GM12892 (cell line): ENCODE data around the gene TRAF7.

Experiments
- DNase-seq: peaks from one replicate; pipeline ENCODE4 v3.0.0; 2011; ENCODE audit not compliant: insufficient read length
- FAIRE-seq: peaks from 2 replicates; lab custom pipeline; 2011; peaks lifted over from hg19 to GRCh38; lab: Jason Lieb, UNC
- POLR2A ChIP-seq: IDR thresholded peaks from 2 replicates; pipeline ENCODE4 v1.6.1; 2011; ENCODE audit warnings: low read depth, low read length, control low read depth
- POLR2AphosphoS5 ChIP-seq: IDR thresholded peaks from 2 replicates; pipeline ENCODE4 v1.6.1; 2011; ENCODE audit warnings: low read depth, low read length, control low read depth
- TAF1 ChIP-seq: IDR thresholded peaks from 2 replicates; pipeline ENCODE4 v1.6.1; 2011; ENCODE audit warnings: low read depth, mild to moderate bottlenecking, control low read depth, low read length, borderline replicate concordance

Gene TRAF7

GRCh38 chr16:2180461-2180860 is 24.9 kb downstream of the TRAF7 start:
- no peak for TF ChIP-seq POLR2A
- no peak for TF ChIP-seq TAF1
- TF ChIP-seq POLR2AphosphoS5: no peak
- FAIRE-seq (no peak), DNase-seq (no peak)

DNA sequence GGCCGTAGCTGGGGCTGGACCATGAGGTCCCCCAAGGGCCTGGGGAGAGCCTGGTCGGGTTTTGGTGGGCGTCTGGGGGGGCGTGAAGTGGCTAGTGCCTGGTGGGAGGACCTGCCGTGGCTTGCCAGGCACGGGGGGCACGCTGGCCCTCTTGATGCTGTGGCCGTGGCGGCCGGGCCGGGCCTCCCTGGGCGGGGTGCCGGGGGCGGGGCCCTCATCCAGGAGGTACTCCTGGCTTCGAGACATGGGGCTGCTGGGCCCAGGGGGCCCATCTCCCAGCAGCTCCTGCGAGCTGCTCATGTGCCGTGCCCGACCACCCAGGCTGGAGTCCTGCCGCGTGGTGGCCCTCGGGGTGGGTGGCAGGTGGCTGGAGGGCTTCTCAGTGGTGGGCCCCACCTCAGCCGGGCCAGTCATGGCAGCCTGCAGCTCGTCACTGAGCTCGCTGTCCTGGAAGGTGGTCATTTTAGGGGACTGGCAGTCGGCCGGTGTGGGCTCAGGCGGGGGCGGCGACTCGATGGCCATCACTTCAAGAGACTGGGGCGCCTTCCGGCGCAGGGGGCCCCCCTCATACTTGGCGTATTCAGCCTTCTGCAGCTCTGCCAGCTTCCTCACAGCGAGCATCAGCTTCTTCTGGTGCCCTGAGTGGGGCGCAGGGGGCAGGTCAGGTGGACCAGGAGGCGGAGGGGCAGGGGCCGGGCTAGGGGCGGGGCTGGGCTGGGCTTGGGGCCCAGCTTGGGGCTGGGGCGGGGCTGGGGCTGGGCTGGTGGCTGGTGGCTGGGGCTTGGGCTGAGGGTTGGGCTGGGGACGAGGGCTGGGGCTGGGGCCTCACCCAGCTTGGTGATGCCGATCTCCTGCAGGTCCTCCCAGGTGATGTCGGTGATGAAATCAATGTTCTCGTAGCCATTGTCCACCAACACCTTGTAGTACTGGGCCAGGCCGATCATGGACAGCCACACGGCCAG is 25.7 kb downstream of the TRAF7 start:
- no peak for DNase-seq
- TF ChIP-seq POLR2AphosphoS5 (no peak), POLR2A (no peak), TAF1 (no peak)
- FAIRE-seq: no peak

- no peak for FAIRE-seq
- DNase-seq: no peak
- TF ChIP-seq POLR2A: no peak
Measured at GRCh38 chr16:2181952-2182351, 26.4 kb downstream of the TRAF7 start.

GRCh38 chr16:2183671-2184070 is 28.1 kb downstream of the TRAF7 start:
- DNase-seq: no peak
- FAIRE-seq: no peak
- no peak for TF ChIP-seq TAF1
- TF ChIP-seq POLR2AphosphoS5: no peak
- no peak for TF ChIP-seq POLR2A

DNA sequence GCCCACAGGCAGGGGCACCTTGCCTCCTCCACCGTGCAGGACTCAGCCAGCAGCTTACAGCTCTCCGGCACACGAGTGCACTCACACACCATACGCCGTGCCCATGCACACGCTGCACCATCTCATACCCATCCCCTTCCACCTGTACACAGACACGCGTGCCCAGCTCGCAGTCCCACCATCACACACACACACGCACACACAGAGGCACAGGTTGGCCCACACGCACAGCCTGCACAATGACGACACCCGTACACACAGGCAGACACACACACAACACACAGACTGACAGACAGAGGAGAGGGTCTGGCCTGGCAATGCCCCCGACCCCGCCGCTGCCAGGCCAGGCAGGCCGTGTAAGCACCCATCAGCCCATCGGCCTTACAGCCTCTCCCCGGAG is 28.8 kb downstream of the TRAF7 start:
- FAIRE-seq: no peak

DNA sequence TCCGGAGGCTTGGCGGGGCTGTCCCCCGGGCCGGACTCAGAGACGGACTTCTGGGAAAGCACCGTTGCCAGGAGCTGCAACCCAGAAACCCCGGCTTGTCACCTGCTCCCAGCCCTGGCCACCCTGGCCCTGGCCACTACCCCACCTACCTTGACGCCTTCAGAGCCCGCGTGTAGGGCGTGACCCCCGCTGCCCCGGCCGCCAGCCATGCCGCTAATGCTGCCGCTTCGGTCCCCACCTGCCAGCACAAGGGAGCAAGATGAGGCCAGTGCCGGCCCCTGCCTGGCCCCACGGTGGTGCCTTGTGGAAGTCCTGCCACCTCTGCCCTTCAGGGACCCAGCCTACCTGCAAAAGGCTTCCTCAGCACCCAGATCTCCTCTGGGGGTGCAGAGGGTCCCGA is 29.4 kb downstream of the TRAF7 start:
- FAIRE-seq (no peak), DNase-seq (no peak)
- TF ChIP-seq POLR2AphosphoS5 (no peak), POLR2A (no peak), TAF1 (no peak)

More for the DNA sequence above, 28.8 kb downstream of the TRAF7 start:
- TF ChIP-seq POLR2AphosphoS5: no peak
- TF ChIP-seq POLR2A: no peak
- no peak for TF ChIP-seq TAF1
- DNase-seq: no peak

GRCh38 chr16:2186064-2186463 is 30.5 kb downstream of the TRAF7 start:
- TF ChIP-seq TAF1 (no peak), POLR2A (no peak), POLR2AphosphoS5 (no peak)
- DNase-seq (no peak), FAIRE-seq (no peak)

- FAIRE-seq (no peak), DNase-seq (no peak)
- TF ChIP-seq TAF1 (no peak), POLR2A (no peak), POLR2AphosphoS5 (no peak)
Measured at GRCh38 chr16:2186505-2186904, 30.9 kb downstream of the TRAF7 start.

DNA sequence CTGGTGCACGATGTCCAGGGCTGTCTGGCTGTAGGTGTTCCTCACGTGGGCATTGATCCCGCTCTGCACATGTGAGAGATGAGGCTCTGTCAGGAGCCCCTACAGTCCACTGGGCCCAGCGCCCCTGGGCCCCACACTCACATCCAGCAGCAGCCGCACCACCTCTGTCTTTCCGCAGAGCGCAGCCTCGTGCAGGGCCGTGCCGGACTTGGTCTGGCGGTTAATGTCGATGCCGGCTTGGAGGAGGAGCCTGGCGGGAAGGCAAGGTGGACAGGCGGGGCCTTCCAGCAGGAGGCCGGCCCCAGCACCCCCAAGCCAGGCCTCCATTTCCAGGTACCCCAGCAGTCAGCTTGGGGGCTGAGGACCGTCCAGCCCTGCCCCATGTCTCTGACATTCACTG is 31.6 kb downstream of the TRAF7 start:
- no peak for FAIRE-seq
- TF ChIP-seq TAF1 (no peak), POLR2AphosphoS5 (no peak), POLR2A (no peak)
- no peak for DNase-seq

GRCh38 chr16:2188395-2188794 is 32.8 kb downstream of the TRAF7 start:
- FAIRE-seq: no peak

DNA sequence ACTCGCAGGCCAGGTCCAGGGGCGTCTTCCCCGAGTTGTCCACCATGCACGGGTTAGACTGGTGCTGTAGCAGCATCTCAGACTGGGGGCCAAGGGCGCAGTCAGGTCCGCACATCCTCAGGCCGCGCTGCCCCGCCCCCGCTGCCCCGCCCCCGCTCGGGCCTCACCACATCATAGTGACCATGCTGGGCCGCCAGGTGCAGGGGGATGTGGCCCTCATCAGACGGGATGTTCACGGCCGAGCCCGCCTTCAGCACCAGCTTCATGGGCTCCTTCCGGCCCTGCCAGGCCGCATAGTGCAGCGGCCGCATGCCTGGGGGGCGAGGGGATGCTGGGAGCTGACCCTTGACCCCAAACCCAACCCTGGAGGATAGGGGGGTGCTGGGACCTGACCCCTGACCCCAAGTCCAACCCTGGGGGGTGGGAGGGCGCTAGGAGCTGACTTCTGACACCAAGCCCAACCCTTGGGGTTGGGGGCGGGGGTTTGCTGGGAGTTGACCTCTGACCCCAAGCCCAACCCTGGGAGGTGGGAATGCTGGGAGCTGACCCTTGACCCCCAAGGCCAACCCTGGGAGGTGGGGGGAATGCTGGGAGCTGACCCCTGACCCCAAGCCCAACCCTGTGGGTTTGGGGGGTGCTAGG is 33.8 kb downstream of the TRAF7 start:
- no peak for TF ChIP-seq POLR2AphosphoS5
- no peak for TF ChIP-seq POLR2A
- TF ChIP-seq TAF1: no peak
- no peak for DNase-seq
- FAIRE-seq: no peak

More at GRCh38 chr16:2188395-2188794, 32.8 kb downstream of the TRAF7 start:
- TF ChIP-seq POLR2AphosphoS5 (no peak), TAF1 (no peak), POLR2A (no peak)
- no peak for DNase-seq
